Smooth muscle cell (in vitro differentiated cells): ENCODE measurements around the gene ADAMTS12. TPM values are rescaled to one million over a fixed set of nuclear protein-coding genes. Genes with fewer than 3 reads are reported as not detected.

Experiments
- DNase-seq: peaks from one replicate; lab custom pipeline; 2025; ENCODE audit not compliant: unreplicated experiment; lab: John Stamatoyannopoulos, UW
- H2AFZ ChIP-seq: fragments of 200-600 bp; sonication (generic); 2 replicates; pipeline ENCODE4 v1.6.0; 2016; ENCODE audit warnings: antibody characterized with exemption, low read depth, mild to moderate bottlenecking
- H3F3A ChIP-seq: fragments of 200-600 bp; sonication (generic); 2 replicates; pipeline ENCODE4 v1.6.0; 2017; ENCODE audit warnings: antibody characterized with exemption, low read depth
- H3K27ac ChIP-seq: fragments of 200-600 bp; sonication (generic); 2 replicates; pipeline ENCODE4 v1.5.1; 2016; ENCODE audit warnings: low read depth, mild to moderate bottlenecking
- H3K27me3 ChIP-seq: fragments of 200-600 bp; sonication (generic); 2 replicates; pipeline ENCODE4 v1.6.1; 2016; ENCODE audit warnings: low read depth, mild to moderate bottlenecking
- H3K36me3 ChIP-seq: fragments of 200-600 bp; sonication (generic); 2 replicates; pipeline ENCODE4 v1.5.1; 2016; ENCODE audit warnings: low read depth
- H3K4me1 ChIP-seq: fragments of 200-600 bp; sonication (generic); 2 replicates; pipeline ENCODE4 v1.5.1; 2016; ENCODE audit warnings: low read depth
- H3K4me2 ChIP-seq: fragments of 200-600 bp; sonication (generic); 2 replicates; pipeline ENCODE4 v1.6.0; 2016; ENCODE audit warnings: mild to moderate bottlenecking
- H3K4me3 ChIP-seq: fragments of 200-600 bp; sonication (generic); 2 replicates; pipeline ENCODE4 v1.5.1; 2016; ENCODE audit warnings: mild to moderate bottlenecking
- H3K79me2 ChIP-seq: fragments of 200-600 bp; sonication (generic); 2 replicates; pipeline ENCODE4 v1.6.0; 2016; ENCODE audit warnings: low read depth, mild to moderate bottlenecking
- H3K9ac ChIP-seq: fragments of 200-600 bp; sonication (generic); 2 replicates; pipeline ENCODE4 v1.6.0; 2016; ENCODE audit warnings: low read depth
- H3K9me3 ChIP-seq: fragments of 200-600 bp; sonication (generic); replicated peaks from 2 replicates; pipeline ENCODE4 v1.5.1; 2016; ENCODE audit warnings: low read depth
- H4K20me1 ChIP-seq: fragments of 200-600 bp; sonication (generic); 2 replicates; pipeline ENCODE4 v1.6.0; 2016; ENCODE audit warnings: low read depth
- CTCF ChIP-seq: fragments of 200-600 bp; sonication (generic); IDR thresholded peaks from 2 replicates; pipeline ENCODE4 v1.5.1; 2017; ENCODE audit warnings: borderline replicate concordance, mild to moderate bottlenecking, antibody characterized with exemption; ENCODE audit not compliant: insufficient read depth, poor library complexity, severe bottlenecking
- WGBS: methylation state at CpG from one replicate; pipeline ENCODE4 v1.1.7; 2016; ENCODE audit warnings: low lambda C conversion rate; 5-methylcytosine and 5-hydroxymethylcytosine counted together
- polyA plus RNA-seq: library from polyadenylated mRNA; unstranded; fragments of >200 nt; fragmentation: Nextera tagmentation; extraction: Ambion mirVana; gene quantifications from 2 replicates; pipeline ENCODE4 v1.2.1, GENCODE V29; 2016
- total RNA-seq: library from RNA; depleted of rRNA; stranded (reverse); fragments of >200 nt; gene quantifications from 2 replicates; pipeline ENCODE4 v1.2.3, GENCODE V29; 2014

ADAMTS12 gene
- total and polyA plus RNA-seq, 2 experiments from 2014 or later = 34.3 to 84.9 TPM

DNA sequence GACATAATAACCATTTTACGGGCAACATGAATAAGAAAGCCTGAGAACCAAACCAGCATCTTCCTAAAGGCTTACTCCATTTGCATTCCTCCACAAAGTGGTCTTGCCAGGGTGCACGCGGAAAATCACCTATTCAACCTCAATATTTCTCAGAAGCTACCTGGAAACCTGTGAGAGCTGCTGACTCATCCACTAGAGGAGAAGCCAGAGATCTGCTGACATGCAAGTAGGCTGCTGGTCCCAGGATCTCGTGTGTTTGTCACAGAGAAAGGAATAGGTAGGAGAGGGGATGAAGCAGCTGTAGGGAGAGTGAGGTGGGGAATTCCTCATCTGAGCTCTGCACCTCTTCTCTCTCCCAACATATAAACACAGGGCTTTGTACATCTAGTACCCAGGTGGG, 138.1 kb downstream of the ADAMTS12 start:
- Histone ChIP-seq H3K4me2 (no peak overlapping the region), H3K36me3 (peaks cover 3% of the 10 kb centered on the region), H3K27me3 (no peaks in the 10 kb centered on the region), H3F3A (no peaks in the 10 kb centered on the region), H3K4me1 (no peaks in the 10 kb centered on the region), H4K20me1 (peaks cover 72% of the 10 kb centered on the region), H3K9ac (no peak overlapping the region), H3K4me3 (no peak overlapping the region), H2AFZ (no peak overlapping the region), H3K79me2 (peaks cover 18% of the 10 kb centered on the region), H3K9me3 (no peaks in the 10 kb centered on the region), H3K27ac (no peak overlapping the region)
- DNase-seq = no peak
- WGBS = 73% methylated on average over 4 of the region's 4 CpGs
- no peak for TF ChIP-seq CTCF

DNA sequence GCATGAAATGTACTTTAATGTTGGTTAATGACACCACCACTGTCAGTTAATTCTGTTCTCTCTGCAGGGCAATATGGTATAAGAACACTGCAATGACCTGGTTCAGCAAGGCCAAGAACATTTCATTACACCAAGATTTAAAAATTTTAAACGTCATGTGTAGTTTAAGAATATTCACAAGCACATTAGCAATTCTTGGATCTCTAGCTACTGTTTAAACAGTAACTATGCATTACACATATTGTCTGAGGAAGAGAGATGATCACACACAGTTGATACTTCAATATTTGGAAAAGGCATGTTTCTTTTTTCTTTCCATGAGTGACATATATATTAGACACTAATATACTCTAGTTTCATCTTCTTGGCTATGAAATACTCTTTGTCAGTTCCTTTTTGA, 143.0 kb downstream of the ADAMTS12 start:
- H3K27ac ChIP-seq = no peak overlapping the region
- H3K79me2 ChIP-seq = no peaks in the 10 kb centered on the region
- H3K9ac ChIP-seq = no peak overlapping the region
- TF ChIP-seq CTCF = no peak
- peaks cover 40% of the 10 kb centered on the region for H4K20me1 ChIP-seq
- H3K4me3 ChIP-seq = no peak overlapping the region
- H3F3A ChIP-seq = no peaks in the 10 kb centered on the region
- no peaks in the 10 kb centered on the region for H3K27me3 ChIP-seq
- peaks cover 6% of the 10 kb centered on the region for H3K36me3 ChIP-seq
- no peak overlapping the region for H2AFZ ChIP-seq
- no peak overlapping the region for H3K4me2 ChIP-seq
- WGBS = 95% methylated on average over 1 of the region's 1 CpG
- DNase-seq = no peak
- no peaks in the 10 kb centered on the region for H3K4me1 ChIP-seq
- H3K9me3 ChIP-seq = no peaks in the 10 kb centered on the region

- Histone ChIP-seq H3K4me3 (no peak overlapping the region), H3K27me3 (no peaks in the 10 kb centered on the region), H3K4me1 (no peaks in the 10 kb centered on the region), H3K36me3 (peaks cover 3% of the 10 kb centered on the region), H3K9ac (no peak overlapping the region), H3F3A (no peaks in the 10 kb centered on the region), H4K20me1 (peaks cover 18% of the 10 kb centered on the region), H3K9me3 (no peaks in the 10 kb centered on the region), H3K4me2 (no peak overlapping the region), H3K79me2 (no peaks in the 10 kb centered on the region), H2AFZ (no peak overlapping the region), H3K27ac (no peak overlapping the region)
- WGBS = 68% methylated on average over 1 of the region's 1 CpG
- no peak for DNase-seq
- no peak for TF ChIP-seq CTCF
These were observed 146.6 kb downstream of the ADAMTS12 start for GRCh38 chr5:33745101-33745770.

- Histone ChIP-seq H4K20me1 (peaks cover 14% of the 10 kb centered on the region), H3K4me1 (no peaks in the 10 kb centered on the region), H3K4me3 (no peak overlapping the region), H3F3A (no peaks in the 10 kb centered on the region), H3K9ac (no peak overlapping the region), H3K27me3 (no peaks in the 10 kb centered on the region), H3K36me3 (peaks cover 3% of the 10 kb centered on the region), H3K79me2 (no peaks in the 10 kb centered on the region), H2AFZ (no peak overlapping the region), H3K27ac (no peak overlapping the region), H3K9me3 (no peaks in the 10 kb centered on the region), H3K4me2 (no peak overlapping the region)
- TF ChIP-seq CTCF = no peak
- no peak for DNase-seq
- WGBS = 42% methylated on average over 3 of the region's 3 CpGs
These were observed 148.7 kb downstream of the ADAMTS12 start for GRCh38 chr5:33743099-33743498.
